ENCODE data around the gene SMC6. TPM values are rescaled to one million over a fixed set of nuclear protein-coding genes. Genes with fewer than 3 reads are reported as not detected.

The SMC6 gene
- polyA plus RNA-seq, 3 donors, result 3.8 to 6.1 (median 5.1) TPM

- no peak for TF ChIP-seq CTCF (IDR thresholded peaks at IDR 0.05)
- Histone ChIP-seq H4K20me1 (ENCODE audit: insufficient read depth, low read length) (no peaks in the 10 kb centered on the region), H3K27me3 (ENCODE audit: control insufficient read depth in 2 of 2, insufficient read depth in 2 of 2, low read length in 2 of 2) (no peaks in the 10 kb centered on the region), H3K4me2 (replicated peaks; ENCODE audit: extremely low read depth, low read length, poor library complexity, severe bottlenecking) (no peak overlapping the region), H3K79me2 (ENCODE audit: insufficient read depth, low read length) (no peaks in the 10 kb centered on the region), H3K36me3 (replicated peaks in 1 of 2; ENCODE audit: control insufficient read depth in 1 of 2, insufficient read depth in 2 of 2, low read length in 2 of 2) (no peaks in the 10 kb centered on the region), H3K9ac (ENCODE audit: insufficient read depth, low read length, poor library complexity, severe bottlenecking) (no peak overlapping the region), H3K4me3 (replicated peaks in 1 of 3; ENCODE audit: low read depth in 2 of 3, low read length in 3 of 3) (no peak overlapping the region), H2AFZ (ENCODE audit: insufficient read depth, low read depth, low read length, poor library complexity, severe bottlenecking) (no peak overlapping the region), H3K4me1 (ENCODE audit: control insufficient read depth in 1 of 2, insufficient read depth in 2 of 2, low read length in 2 of 2) (no peaks in the 10 kb centered on the region), H3K27ac (ENCODE audit: low read depth in 1 of 2, low read length in 2 of 2) (no peak overlapping the region), H3K9me3 (replicated peaks in 1 of 2; ENCODE audit: control insufficient read depth in 1 of 2, insufficient read depth in 1 of 2, low read length in 2 of 2) (no peaks in the 10 kb centered on the region)
- H3K27me3 Mint-ChIP-seq (ENCODE audit: low read depth in 3 of 3), result peaks cover 1 to 10% (median 3%) of the 10 kb centered on the region in 3 donors
- WGBS (ENCODE audit: insufficient coverage), result 83% methylated on average over 1 of the region's 1 CpG
- DNase-seq, result no peak
- no peaks in the 10 kb centered on the region for H3K4me1 Mint-ChIP-seq
- no peak overlapping the region for H3K27ac Mint-ChIP-seq
- no peaks in the 10 kb centered on the region for H3K36me3 Mint-ChIP-seq
- H3K4me3 Mint-ChIP-seq, result no peak overlapping the region
- intact Hi-C loops (cut with micrococcal nuclease), result no loop called here
- H3K9me3 Mint-ChIP-seq, result peaks cover 0 to 5% (median 0%) of the 10 kb centered on the region in 7 donors
These were observed 135.7 kb downstream of the SMC6 start for GRCh38 chr2:17617955-17618354.

GRCh38 chr2:17617516-17617915, 136.1 kb downstream of the SMC6 start:
- no peak for TF ChIP-seq CTCF (IDR thresholded peaks at IDR 0.05)
- intact Hi-C loops (cut with micrococcal nuclease), result no loop called here
- Mint-ChIP-seq H3K4me1 (no peaks in the 10 kb centered on the region), H3K4me3 (no peak overlapping the region), H3K36me3 (no peaks in the 10 kb centered on the region), H3K27ac (no peak overlapping the region), H3K27me3 (ENCODE audit: low read depth in 3 of 3) (peaks cover 2 to 10% (median 3%) of the 10 kb centered on the region in 3 donors), H3K9me3 (peaks cover 0 to 5% (median 0%) of the 10 kb centered on the region in 7 donors)
- no peaks in the 10 kb centered on the region for H4K20me1 ChIP-seq (ENCODE audit: insufficient read depth, low read length)
- H3K4me2 ChIP-seq (replicated peaks; ENCODE audit: extremely low read depth, low read length, poor library complexity, severe bottlenecking), result no peak overlapping the region
- no peak overlapping the region for H3K9ac ChIP-seq (ENCODE audit: insufficient read depth, low read length, poor library complexity, severe bottlenecking)
- no peaks in the 10 kb centered on the region for H3K27me3 ChIP-seq (ENCODE audit: control insufficient read depth in 2 of 2, insufficient read depth in 2 of 2, low read length in 2 of 2)
- H3K36me3 ChIP-seq (replicated peaks in 1 of 2; ENCODE audit: control insufficient read depth in 1 of 2, insufficient read depth in 2 of 2, low read length in 2 of 2), result no peaks in the 10 kb centered on the region
- WGBS (ENCODE audit: insufficient coverage), result 94% methylated on average over 3 of the region's 5 CpGs
- H3K4me3 ChIP-seq (replicated peaks in 1 of 3; ENCODE audit: low read depth in 2 of 3, low read length in 3 of 3), result no peak overlapping the region
- H3K27ac ChIP-seq (ENCODE audit: low read depth in 1 of 2, low read length in 2 of 2), result no peak overlapping the region
- DNase-seq, result no peak
- H3K79me2 ChIP-seq (ENCODE audit: insufficient read depth, low read length), result no peaks in the 10 kb centered on the region
- H2AFZ ChIP-seq (ENCODE audit: insufficient read depth, low read depth, low read length, poor library complexity, severe bottlenecking), result no peak overlapping the region
- no peaks in the 10 kb centered on the region for H3K9me3 ChIP-seq (replicated peaks in 1 of 2; ENCODE audit: control insufficient read depth in 1 of 2, insufficient read depth in 1 of 2, low read length in 2 of 2)
- no peaks in the 10 kb centered on the region for H3K4me1 ChIP-seq (ENCODE audit: control insufficient read depth in 1 of 2, insufficient read depth in 2 of 2, low read length in 2 of 2)

All from CD14-positive monocyte (primary cell).